ENCODE results near the gene IFNL1. TPM values are rescaled to one million over a fixed set of nuclear protein-coding genes. Genes with fewer than 3 reads are reported as not detected.

The IFNL1 gene
- total RNA-seq, 1 experiment from 2014 or later: not detected

- intact Hi-C loops (cut with micrococcal nuclease; ENCODE audit: unreplicated experiment): no loop called here
- Mint-ChIP-seq H3K4me3 (ENCODE audit: unreplicated experiment) (no peak overlapping the region), H3K9me3 (ENCODE audit: unreplicated experiment) (peaks cover 12% of the 10 kb centered on the region), H3K4me1 (ENCODE audit: low read depth, unreplicated experiment) (peaks cover 52% of the 10 kb centered on the region), H3K36me3 (ENCODE audit: insufficient read depth, unreplicated experiment) (peaks cover 25% of the 10 kb centered on the region), H3K27ac (ENCODE audit: unreplicated experiment) (peak overlapping the region; percentile 58), H3K27me3 (ENCODE audit: insufficient read depth, unreplicated experiment) (no peaks in the 10 kb centered on the region)
- POLR2A ChIA-PET: no interaction called here
- CTCF ChIA-PET: no interaction called here
- BruUV-seq (replicated peaks): TSS peak; percentile 40
- DNase-seq: peak; percentile 78 to 90
- Histone ChIP-seq H3K27me3 (replicated peaks; ENCODE audit: control insufficient read depth, insufficient read depth, low read length) (no peaks in the 10 kb centered on the region), H3K36me3 (ENCODE audit: control insufficient read depth, insufficient read depth, low read length) (no peaks in the 10 kb centered on the region), H3K4me3 (ENCODE audit: low read depth, low read length) (no peak overlapping the region), H3K4me1 (peaks cover 66% of the 10 kb centered on the region), H3K9me3 (0 out of 2 replicates have a peak, but pooled peaks cover 8% of the 10 kb centered on the region)
- no peak for TF ChIP-seq CTCF (IDR thresholded peaks at IDR 0.05; ENCODE audit: insufficient read depth in 1 of 2, low read depth in 1 of 2, low read length in 1 of 2, severe bottlenecking in 1 of 2, unreplicated experiment in 1 of 2)
Measured at GRCh38 chr19:39254531-39255345, 41.5 kb upstream of the IFNL1 start.

- no peaks in the 10 kb centered on the region for H3K27me3 ChIP-seq (replicated peaks; ENCODE audit: control insufficient read depth, insufficient read depth, low read length)
- ChIA-PET POLR2A (no interaction called here), CTCF (no interaction called here)
- TF ChIP-seq CTCF (IDR thresholded peaks at IDR 0.05; ENCODE audit: insufficient read depth in 1 of 2, low read depth in 1 of 2, low read length in 1 of 2, severe bottlenecking in 1 of 2, unreplicated experiment in 1 of 2): no peak
- TSS peak; percentile 84 for BruUV-seq (replicated peaks)
- no peak for DNase-seq
- no peak overlapping the region for H3K4me3 Mint-ChIP-seq (ENCODE audit: unreplicated experiment)
- H3K9me3 ChIP-seq: 0 out of 2 replicates have a peak, but pooled peaks cover 8% of the 10 kb centered on the region
- H3K36me3 Mint-ChIP-seq (ENCODE audit: insufficient read depth, unreplicated experiment): peaks cover 25% of the 10 kb centered on the region
- H3K27me3 Mint-ChIP-seq (ENCODE audit: insufficient read depth, unreplicated experiment): no peaks in the 10 kb centered on the region
- H3K4me1 ChIP-seq: peaks cover 77% of the 10 kb centered on the region
- H3K4me1 Mint-ChIP-seq (ENCODE audit: low read depth, unreplicated experiment): peaks cover 48% of the 10 kb centered on the region
- no peak overlapping the region for H3K4me3 ChIP-seq (ENCODE audit: low read depth, low read length)
- peaks cover 4% of the 10 kb centered on the region for H3K9me3 Mint-ChIP-seq (ENCODE audit: unreplicated experiment)
- no peaks in the 10 kb centered on the region for H3K36me3 ChIP-seq (ENCODE audit: control insufficient read depth, insufficient read depth, low read length)
- H3K27ac Mint-ChIP-seq (ENCODE audit: unreplicated experiment): peak overlapping the region; percentile 93
- intact Hi-C loops (cut with micrococcal nuclease; ENCODE audit: unreplicated experiment): no loop called here
Measured at GRCh38 chr19:39257227-39257626, 39.0 kb upstream of the IFNL1 start.

GRCh38 chr19:39261704-39262103 lies 34.5 kb upstream of the IFNL1 start:
- intact Hi-C loops (cut with micrococcal nuclease; ENCODE audit: unreplicated experiment): no loop called here
- Mint-ChIP-seq H3K4me1 (ENCODE audit: low read depth, unreplicated experiment) (peaks cover 37% of the 10 kb centered on the region), H3K27me3 (ENCODE audit: insufficient read depth, unreplicated experiment) (no peaks in the 10 kb centered on the region), H3K36me3 (ENCODE audit: insufficient read depth, unreplicated experiment) (peaks cover 19% of the 10 kb centered on the region), H3K9me3 (ENCODE audit: unreplicated experiment) (peaks cover 9% of the 10 kb centered on the region), H3K4me3 (ENCODE audit: unreplicated experiment) (no peak overlapping the region), H3K27ac (ENCODE audit: unreplicated experiment) (no peak overlapping the region)
- DNase-seq: no peak
- H3K9me3 ChIP-seq: peaks cover 8% of the 10 kb centered on the region; the same call in 1 of the 2 replicates
- CTCF ChIA-PET: interaction anchor here (0.8 kb wide), 1 partner anchor 8 kb away, joined by 3 read pairs; no protein-coding TSS in a partner anchor
- POLR2A ChIA-PET: no interaction called here
- no peaks in the 10 kb centered on the region for H3K27me3 ChIP-seq (replicated peaks; ENCODE audit: control insufficient read depth, insufficient read depth, low read length)
- no peaks in the 10 kb centered on the region for H3K36me3 ChIP-seq (ENCODE audit: control insufficient read depth, insufficient read depth, low read length)
- H3K4me3 ChIP-seq (ENCODE audit: low read depth, low read length): no peak overlapping the region
- no peak for TF ChIP-seq CTCF (IDR thresholded peaks at IDR 0.05; ENCODE audit: insufficient read depth in 1 of 2, low read depth in 1 of 2, low read length in 1 of 2, severe bottlenecking in 1 of 2, unreplicated experiment in 1 of 2)
- BruUV-seq (replicated peaks): no TSS peak
- H3K4me1 ChIP-seq: peaks cover 60% of the 10 kb centered on the region

Data from Caco-2 (cell line).